GM21515 (cell line): ENCODE data around the gene TRIM49B.
"Not testable (repeated sequence)": the region's sequence is repeated elsewhere in the genome, so short reads cannot be mapped to it uniquely, and the experiment has no call there.

Source experiments
- ATAC-seq: cut with Tn5 transposase; IDR thresholded peaks from one replicate; pipeline ENCODE4 v1.9.1; 2021; ENCODE audit not compliant: unreplicated experiment

TRIM49B gene, protein sequence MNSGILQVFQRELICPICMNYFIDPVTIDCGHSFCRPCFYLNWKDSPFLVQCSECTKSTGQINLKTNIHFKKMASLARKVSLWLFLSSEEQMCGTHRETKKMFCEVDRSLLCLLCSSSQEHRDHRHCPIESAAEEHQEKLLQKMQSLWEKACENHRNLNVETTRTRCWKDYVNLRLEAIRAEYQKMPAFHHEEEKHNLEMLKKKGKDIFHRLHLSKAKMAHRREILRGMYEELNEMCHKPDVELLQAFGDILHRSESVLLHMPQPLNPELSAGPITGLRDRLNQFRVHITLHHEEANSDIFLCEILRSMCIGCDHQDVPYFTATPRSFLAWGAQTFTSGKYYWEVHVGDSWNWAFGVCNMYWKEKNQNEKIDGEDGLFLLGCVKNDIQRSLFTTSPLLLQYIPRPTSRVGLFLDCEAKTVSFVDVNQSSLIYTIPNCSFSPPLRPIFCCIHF

DNA sequence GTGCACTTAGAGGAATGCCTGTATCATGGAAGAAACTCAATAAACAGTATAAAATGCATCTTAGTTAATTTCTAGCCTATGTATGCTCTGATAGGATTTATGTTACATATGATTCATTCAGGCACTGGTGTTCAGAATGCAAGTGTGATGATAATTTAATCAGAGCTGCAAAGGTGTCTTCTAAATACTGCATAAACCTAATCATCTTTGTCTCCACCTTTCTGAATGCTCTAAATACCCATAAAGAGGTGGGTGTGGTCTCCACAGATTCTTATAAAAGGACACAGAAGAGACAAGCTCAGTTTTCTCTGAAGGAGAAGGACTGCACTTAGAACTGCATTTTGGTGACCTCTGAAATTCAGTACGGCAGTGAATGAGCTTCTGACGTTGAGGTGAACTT is at the start of gene TRIM49B:
Gene TRIM49B, plus strand, starts transcription at position 301 of the 400 bp plus-strand sequence. CDS start 2,777 bp downstream, outside the sequence.
- ATAC-seq, result not testable (repeated sequence)

DNA sequence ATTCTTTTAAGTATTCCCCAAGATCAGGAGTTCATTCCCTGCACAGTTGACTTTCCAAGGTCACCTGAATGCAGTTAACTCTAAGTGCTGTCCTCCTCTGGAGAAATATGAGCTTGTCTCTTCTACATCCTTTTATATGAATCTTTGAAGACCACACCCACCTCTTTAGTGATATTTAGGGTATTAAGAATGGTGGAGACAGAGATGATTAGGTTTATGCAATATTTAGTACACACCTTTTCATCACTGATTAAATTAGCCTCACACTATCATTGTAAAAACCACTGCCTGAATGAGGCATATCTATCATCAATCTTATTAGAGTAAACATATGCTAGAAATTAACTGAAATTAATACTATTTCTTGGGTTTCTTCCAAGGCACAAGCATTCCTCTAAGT is 44.8 kb upstream of the TRIM49B start, which contains the start of gene TRIM51G:
Gene TRIM51G, minus strand, starts transcription at position 101 of the 400 bp plus-strand sequence. CDS start 2,190 bp downstream, outside the sequence.
- not testable (repeated sequence) for ATAC-seq

DNA sequence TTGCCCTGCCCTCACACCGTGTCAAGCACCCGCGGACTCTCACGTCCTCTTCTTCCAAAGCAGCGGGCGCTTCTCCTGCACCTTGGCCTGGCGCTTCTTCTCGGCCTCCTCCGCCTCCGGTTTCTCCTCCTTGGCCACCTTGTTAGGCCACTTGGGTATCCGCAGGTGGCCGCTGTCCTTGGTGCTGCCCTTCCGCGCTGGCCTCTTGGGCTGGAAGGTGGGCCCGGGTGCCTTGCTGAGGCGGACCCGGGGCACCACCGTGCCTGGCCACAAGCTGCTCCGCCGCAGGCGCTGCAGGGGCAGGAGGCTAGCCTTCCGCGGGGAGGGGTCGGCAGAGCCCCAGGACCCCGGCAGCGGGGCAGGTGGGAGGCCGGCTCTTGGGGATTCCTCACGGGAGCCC is 19.6 kb downstream of the TRIM49B start:
- not testable (repeated sequence) for ATAC-seq

DNA sequence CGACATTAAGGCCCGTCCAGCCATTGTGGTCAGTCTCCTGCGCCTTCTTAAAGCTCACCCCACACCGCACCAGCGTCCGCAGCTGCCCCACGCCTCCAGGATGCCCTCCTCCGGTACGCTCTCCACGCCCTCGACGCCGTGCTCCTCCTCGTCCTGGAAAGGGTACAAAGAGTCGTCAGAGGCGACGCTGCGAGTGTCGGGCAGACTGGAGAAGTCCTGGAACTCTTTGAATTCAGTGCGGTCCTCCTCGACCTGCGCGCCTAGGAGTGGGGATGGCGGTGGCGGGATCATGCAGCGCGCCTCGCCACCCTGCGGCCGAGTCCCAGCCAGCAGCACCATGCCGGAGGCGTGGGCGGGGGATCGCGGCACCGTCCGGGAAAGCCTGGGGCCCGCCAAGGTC is 21.2 kb downstream of the TRIM49B start:
- not testable (repeated sequence) for ATAC-seq

DNA sequence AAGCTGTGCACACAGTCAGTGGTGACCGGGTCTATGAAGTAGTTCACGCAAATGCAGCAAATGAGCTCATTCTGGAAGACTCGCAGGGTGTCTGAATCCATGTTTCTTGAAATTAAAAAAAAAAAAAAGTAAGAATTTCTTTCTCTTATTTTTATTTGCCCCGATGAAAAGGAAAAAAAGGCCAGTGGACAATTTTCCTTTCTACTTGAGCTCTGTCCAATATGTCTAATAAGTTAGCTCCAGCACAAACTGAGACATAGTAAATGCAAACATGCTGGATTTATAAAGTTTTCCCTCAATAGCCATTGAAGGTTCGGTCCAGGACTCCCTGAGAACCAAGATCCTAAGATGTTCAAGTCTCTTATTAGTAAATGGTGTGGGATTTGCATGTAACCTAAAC is 30.4 kb downstream of the TRIM49B start, which contains the start of gene TRIM64C:
Gene TRIM64C, minus strand, starts transcription at position 101 of the 400 bp plus-strand sequence. Its CDS starts 0 bp downstream, at position 101.
- ATAC-seq, result not testable (repeated sequence)

DNA sequence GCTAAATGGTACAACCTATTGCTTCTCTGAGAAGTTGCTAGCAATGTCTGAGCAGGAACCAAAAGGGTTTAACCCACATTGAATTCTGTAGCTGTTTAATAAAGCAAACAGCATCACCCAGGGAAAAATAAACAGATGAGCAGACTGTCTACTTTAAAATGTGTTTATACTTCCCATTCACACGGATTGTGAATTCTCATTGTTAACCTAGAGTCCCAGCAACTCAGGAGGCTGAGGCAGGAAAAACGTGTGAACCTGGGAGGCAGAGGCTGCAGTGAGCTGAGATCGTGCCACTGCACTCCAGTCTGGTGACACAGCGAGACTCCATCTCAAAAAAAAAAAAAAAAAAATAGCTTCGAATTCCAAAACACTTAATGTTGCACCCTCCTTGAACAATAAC is 41.3 kb downstream of the TRIM49B start:
- not testable (repeated sequence) for ATAC-seq
